Right lobe of liver (tissue), 4 donors: ENCODE results near the gene PSMB7.

Experiments
- POLR2A ChIP-seq: fragments of 450-650 bp; IDR thresholded peaks from one replicate; pipeline ENCODE4 v1.6.1; 2017; ENCODE audit warnings: antibody characterized with exemption, mild to moderate bottlenecking
- TF ChIP-seq, protein P1 (sequence below), 4 donors: fragments of 200-600 bp in 3 of 4; fragments of 450-650 bp in 1 of 4; IDR thresholded peaks; one replicate each; pipeline versions ENCODE4 v1.5.1 to v1.8.0; 2016 to 2022; ENCODE audit warnings: antibody characterized with exemption in 4 of 4, mild to moderate bottlenecking in 2 of 4
- donor health status: DM: no; HTN: no; CAD: no.
- donor health status: DM: no; HTN: no; CAD: no.
- donor health status: DM: no; HTN: yes; CAD: no.

DNA sequence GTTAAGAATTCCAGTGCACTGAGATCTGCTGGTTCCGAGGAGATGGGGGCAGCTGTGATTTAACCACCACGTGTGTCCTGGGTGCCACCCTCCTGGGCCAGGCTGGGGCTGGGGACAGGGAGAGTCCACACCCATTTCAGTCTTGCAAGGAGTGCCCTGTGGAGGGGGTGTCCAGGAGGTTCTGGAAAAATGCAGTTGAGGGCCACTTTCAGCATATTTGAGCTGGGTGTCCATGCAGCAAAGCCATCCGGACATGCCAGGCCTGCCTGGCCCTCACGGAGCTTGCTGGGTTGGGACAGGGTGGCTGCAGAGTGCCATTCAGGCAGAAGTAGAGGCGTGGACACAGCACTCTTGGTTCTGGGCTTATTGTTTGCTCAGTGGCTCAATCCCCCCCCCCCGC lies 89.4 kb downstream of the PSMB7 start:
- TF ChIP-seq, protein P1, sequence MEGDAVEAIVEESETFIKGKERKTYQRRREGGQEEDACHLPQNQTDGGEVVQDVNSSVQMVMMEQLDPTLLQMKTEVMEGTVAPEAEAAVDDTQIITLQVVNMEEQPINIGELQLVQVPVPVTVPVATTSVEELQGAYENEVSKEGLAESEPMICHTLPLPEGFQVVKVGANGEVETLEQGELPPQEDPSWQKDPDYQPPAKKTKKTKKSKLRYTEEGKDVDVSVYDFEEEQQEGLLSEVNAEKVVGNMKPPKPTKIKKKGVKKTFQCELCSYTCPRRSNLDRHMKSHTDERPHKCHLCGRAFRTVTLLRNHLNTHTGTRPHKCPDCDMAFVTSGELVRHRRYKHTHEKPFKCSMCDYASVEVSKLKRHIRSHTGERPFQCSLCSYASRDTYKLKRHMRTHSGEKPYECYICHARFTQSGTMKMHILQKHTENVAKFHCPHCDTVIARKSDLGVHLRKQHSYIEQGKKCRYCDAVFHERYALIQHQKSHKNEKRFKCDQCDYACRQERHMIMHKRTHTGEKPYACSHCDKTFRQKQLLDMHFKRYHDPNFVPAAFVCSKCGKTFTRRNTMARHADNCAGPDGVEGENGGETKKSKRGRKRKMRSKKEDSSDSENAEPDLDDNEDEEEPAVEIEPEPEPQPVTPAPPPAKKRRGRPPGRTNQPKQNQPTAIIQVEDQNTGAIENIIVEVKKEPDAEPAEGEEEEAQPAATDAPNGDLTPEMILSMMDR (IDR thresholded peaks at IDR 0.05): no peak
- no peak for TF ChIP-seq POLR2A
